Measurements from ENCODE around the gene PTGR1.
A peak's percentile ranks its signal among the peaks of the same experiment; 100 is the strongest.

- TF ChIP-seq TAF1 (IDR thresholded peaks at IDR 0.05; ENCODE audit: low read depth) = no peak
- no peak for TF ChIP-seq EP300 (IDR thresholded peaks at IDR 0.05; ENCODE audit: borderline replicate concordance)
- no peak for TF ChIP-seq REST (IDR thresholded peaks at IDR 0.05; ENCODE audit: low read depth)
- TF ChIP-seq FOXM1 (IDR thresholded peaks at IDR 0.05; ENCODE audit: borderline replicate concordance, low read depth) = no peak
- no peak for TF ChIP-seq USF1 (IDR thresholded peaks at IDR 0.05)
- TF ChIP-seq YY1 (IDR thresholded peaks at IDR 0.05; ENCODE audit: low read depth) = no peak
- 0 out of 2 replicates have a peak, but pooled peaks have one; percentile 47 for TF ChIP-seq MAX (IDR thresholded peaks at IDR 0.05)
- no peak for TF ChIP-seq CEBPB (IDR thresholded peaks at IDR 0.05)
- no peak for TF ChIP-seq RAD21 (IDR thresholded peaks at IDR 0.05; ENCODE audit: low read depth)
- peak; percentile 41 for TF ChIP-seq TEAD4 (IDR thresholded peaks at IDR 0.05)
These were observed 11.4 kb upstream of the PTGR1 start for GRCh38 chr9:111610845-111611244.
